HUES48 (cell line): Measurements from ENCODE around the gene VPS11.
"Not testable (repeated sequence)": the region's sequence is repeated elsewhere in the genome, so short reads cannot be mapped to it uniquely, and the experiment has no call there.

Source experiments
- H3K27ac ChIP-seq: one replicate; pipeline ENCODE4 v1.7.0; 2013; ENCODE audit warnings: low read depth, low read length, inconsistent platforms
- H3K27me3 ChIP-seq: 2 replicates; pipeline ENCODE4 v1.6.1; 2013; ENCODE audit warnings: mild to moderate bottlenecking, low read length; ENCODE audit not compliant: control insufficient read depth, insufficient read depth
- H3K36me3 ChIP-seq: 2 replicates; pipeline ENCODE4 v1.6.1; 2013; ENCODE audit warnings: low read length; ENCODE audit not compliant: control insufficient read depth, insufficient read depth
- H3K4me1 ChIP-seq: 2 replicates; pipeline ENCODE4 v1.6.1; 2013; ENCODE audit warnings: mild to moderate bottlenecking, low read length; ENCODE audit not compliant: control insufficient read depth, insufficient read depth
- H3K4me3 ChIP-seq: 2 replicates; pipeline ENCODE4 v1.5.1; 2013; ENCODE audit warnings: mild to moderate bottlenecking, low read depth, low read length
- H3K9ac ChIP-seq: 2 replicates; pipeline ENCODE4 v1.6.1; 2013; ENCODE audit warnings: mild to moderate bottlenecking, low read depth, low read length, moderate library complexity
- H3K9me3 ChIP-seq: 2 replicates; pipeline ENCODE4 v1.6.1; 2013; ENCODE audit warnings: low read length; ENCODE audit not compliant: control insufficient read depth, insufficient read depth

VPS11 gene

GRCh38 chr11:119055901-119056300 is 11.7 kb upstream of the VPS11 start:
- peaks cover 48% of the 10 kb centered on the region for H3K36me3 ChIP-seq
- H3K9me3 ChIP-seq: no peaks in the 10 kb centered on the region
- peak overlapping the region; percentile 95 for H3K27ac ChIP-seq
- H3K27me3 ChIP-seq: no peaks in the 10 kb centered on the region
- peak overlapping the region; percentile 96 for H3K4me3 ChIP-seq
- no peaks in the 10 kb centered on the region for H3K4me1 ChIP-seq
- peak overlapping the region; percentile 87; the same call in 1 of the 2 replicates for H3K9ac ChIP-seq

- peak overlapping the region; percentile 96 for H3K4me3 ChIP-seq
- no peaks in the 10 kb centered on the region for H3K9me3 ChIP-seq
- peak overlapping the region; percentile 87 for H3K9ac ChIP-seq
- H3K27ac ChIP-seq: peak overlapping the region; percentile 95
- no peaks in the 10 kb centered on the region for H3K27me3 ChIP-seq
- peaks cover 42% of the 10 kb centered on the region for H3K36me3 ChIP-seq
- H3K4me1 ChIP-seq: no peaks in the 10 kb centered on the region
Measured at GRCh38 chr11:119056421-119056999, 11.1 kb upstream of the VPS11 start.

GRCh38 chr11:119057000-119057769 is 10.4 kb upstream of the VPS11 start, which contains the start of gene HYOU1:
TSS of gene HYOU1 (minus strand) at chr11:119057205. CDS start at chr11:119056160, 1,045 bp downstream.
- peak within 1 kb of the TSS; percentile 98 for H3K4me3 ChIP-seq
- H3K9me3 ChIP-seq: no peaks in the 10 kb centered on the region
- peaks cover 36% of the 10 kb centered on the region for H3K36me3 ChIP-seq
- H3K27ac ChIP-seq: peak within 1 kb of the TSS; percentile 95
- no peaks in the 10 kb centered on the region for H3K27me3 ChIP-seq
- no peaks in the 10 kb centered on the region for H3K4me1 ChIP-seq
- H3K9ac ChIP-seq: peak within 1 kb of the TSS; percentile 87

- H3K4me3 ChIP-seq, H3K4me1 ChIP-seq, H3K9ac ChIP-seq, H3K27ac ChIP-seq, H3K9me3 ChIP-seq, H3K27me3 ChIP-seq: not testable (repeated sequence)
- peaks cover 16% of the 10 kb centered on the region for H3K36me3 ChIP-seq
Measured at GRCh38 chr11:119059128-119059527, 8.5 kb upstream of the VPS11 start.

- Histone ChIP-seq H3K4me3 (no peak overlapping the region), H3K9ac (no peak overlapping the region), H3K4me1 (no peaks in the 10 kb centered on the region), H3K27me3 (no peaks in the 10 kb centered on the region), H3K27ac (no peak overlapping the region), H3K36me3 (no peaks in the 10 kb centered on the region), H3K9me3 (no peaks in the 10 kb centered on the region)
Measured at GRCh38 chr11:119061256-119061655, 6.4 kb upstream of the VPS11 start.

GRCh38 chr11:119062779-119063178 is 4.8 kb upstream of the VPS11 start:
- no peak overlapping the region for H3K9ac ChIP-seq
- no peaks in the 10 kb centered on the region for H3K36me3 ChIP-seq
- H3K4me3 ChIP-seq: no peak overlapping the region
- H3K9me3 ChIP-seq: no peaks in the 10 kb centered on the region
- no peaks in the 10 kb centered on the region for H3K27me3 ChIP-seq
- H3K27ac ChIP-seq: no peak overlapping the region
- no peaks in the 10 kb centered on the region for H3K4me1 ChIP-seq

GRCh38 chr11:119065369-119065768 is 2.2 kb upstream of the VPS11 start:
- H3K27me3 ChIP-seq: no peaks in the 10 kb centered on the region
- no peaks in the 10 kb centered on the region for H3K9me3 ChIP-seq
- no peak overlapping the region for H3K4me3 ChIP-seq
- no peak overlapping the region for H3K27ac ChIP-seq
- no peak overlapping the region for H3K9ac ChIP-seq
- peaks cover 9% of the 10 kb centered on the region; the same call in 1 of the 2 replicates for H3K36me3 ChIP-seq
- no peaks in the 10 kb centered on the region for H3K4me1 ChIP-seq

- no peaks in the 10 kb centered on the region for H3K27me3 ChIP-seq
- H3K9me3 ChIP-seq: no peaks in the 10 kb centered on the region
- H3K36me3 ChIP-seq: peaks cover 77% of the 10 kb centered on the region
- no peak overlapping the region for H3K27ac ChIP-seq
- no peak overlapping the region for H3K4me3 ChIP-seq
- no peak overlapping the region for H3K9ac ChIP-seq
- no peaks in the 10 kb centered on the region for H3K4me1 ChIP-seq
Measured at GRCh38 chr11:119077839-119078238, 10.2 kb downstream of the VPS11 start.

GRCh38 chr11:119078675-119079420 is 11.2 kb downstream of the VPS11 start:
- Histone ChIP-seq H3K27ac (no peak overlapping the region), H3K9ac (no peak overlapping the region), H3K4me3 (no peak overlapping the region), H3K27me3 (no peaks in the 10 kb centered on the region), H3K9me3 (no peaks in the 10 kb centered on the region), H3K4me1 (no peaks in the 10 kb centered on the region), H3K36me3 (peaks cover 67% of the 10 kb centered on the region)

GRCh38 chr11:119081682-119082260 is 14.2 kb downstream of the VPS11 start:
- H3K27ac ChIP-seq: no peak overlapping the region
- peaks cover 53% of the 10 kb centered on the region for H3K36me3 ChIP-seq
- H3K9ac ChIP-seq: no peak overlapping the region

More at GRCh38 chr11:119081682-119082260, 14.2 kb downstream of the VPS11 start:
- Histone ChIP-seq H3K4me3 (no peak overlapping the region), H3K9me3 (no peaks in the 10 kb centered on the region), H3K27me3 (no peaks in the 10 kb centered on the region), H3K4me1 (peaks cover 7% of the 10 kb centered on the region; the same call in 1 of the 2 replicates)
